Measurements from ENCODE around the gene TMPRSS9. TPM values are rescaled to one million over a fixed set of nuclear protein-coding genes. Genes with fewer than 3 reads are reported as not detected.

TMPRSS9 gene
- total RNA-seq, 4 donors from 2014 or later, result 0.13 to 0.78 TPM; not detected in 2

DNA sequence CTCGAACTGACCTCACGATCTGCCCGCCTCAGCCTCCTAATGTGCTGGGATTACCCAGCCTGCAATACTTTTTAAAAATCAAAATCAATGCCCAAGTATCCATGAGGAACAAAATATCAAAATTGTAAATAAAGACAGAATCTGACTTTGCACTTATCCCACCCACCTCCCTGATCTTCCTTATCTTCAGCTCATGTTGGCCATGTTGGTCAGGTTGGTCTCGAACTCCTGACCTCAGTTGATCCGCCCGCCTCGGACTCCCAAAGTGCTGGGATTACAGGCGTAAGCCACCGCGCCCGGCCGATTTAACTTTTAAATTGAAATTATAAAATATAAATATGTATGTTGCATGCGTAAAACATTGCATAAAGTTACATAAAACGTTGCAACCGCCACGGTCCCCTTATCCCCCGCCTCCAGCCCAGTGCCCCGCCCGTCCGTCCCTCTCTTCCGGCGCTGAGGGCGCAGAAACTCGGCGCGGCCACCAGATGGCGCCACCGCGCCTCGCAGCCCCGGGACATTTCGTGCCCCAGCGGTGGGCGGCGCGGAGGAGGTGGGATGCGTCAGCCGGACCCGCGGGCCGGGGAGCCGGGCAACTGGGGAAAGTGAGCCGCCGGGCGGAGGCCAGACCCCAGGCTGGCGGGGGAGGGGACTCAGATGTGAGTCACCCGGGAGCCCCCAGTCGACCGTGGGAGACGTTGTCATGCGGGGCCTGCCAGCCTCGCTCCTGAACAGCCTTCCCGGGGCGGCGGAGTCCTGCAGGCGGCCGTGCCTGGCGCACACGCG is 114.4 kb downstream of the TMPRSS9 start:
- DNase-seq, result peak; percentile 82 to 84
- Histone ChIP-seq H3K27ac (peak overlapping the region; percentile 89 to 98 (median 96)), H3K4me3 (replicated peaks in 1 of 3) (peak overlapping the region in 2 of 3 donors; percentile 0 to 93), H3K4me1 (peaks cover 15 to 30% of the 10 kb centered on the region in 2 donors), H3K36me3 (peaks cover 9 to 17% of the 10 kb centered on the region in 2 donors), H3K27me3 (no peaks in the 10 kb centered on the region), H3K9me3 (no peaks in the 10 kb centered on the region)
- 16 to 20% methylated on average over 27 to 31 of the region's 60 CpGs for WGBS, 2 donors
- intact Hi-C loops (cut with DNase I), result loop anchor here (2.0 to 5.0 kb wide), 3 partner anchors 68 to 162 kb away; no protein-coding TSS in a partner anchor
- no peak for TF ChIP-seq POLR2A (IDR thresholded peaks at IDR 0.05)
- TF ChIP-seq, protein P1, sequence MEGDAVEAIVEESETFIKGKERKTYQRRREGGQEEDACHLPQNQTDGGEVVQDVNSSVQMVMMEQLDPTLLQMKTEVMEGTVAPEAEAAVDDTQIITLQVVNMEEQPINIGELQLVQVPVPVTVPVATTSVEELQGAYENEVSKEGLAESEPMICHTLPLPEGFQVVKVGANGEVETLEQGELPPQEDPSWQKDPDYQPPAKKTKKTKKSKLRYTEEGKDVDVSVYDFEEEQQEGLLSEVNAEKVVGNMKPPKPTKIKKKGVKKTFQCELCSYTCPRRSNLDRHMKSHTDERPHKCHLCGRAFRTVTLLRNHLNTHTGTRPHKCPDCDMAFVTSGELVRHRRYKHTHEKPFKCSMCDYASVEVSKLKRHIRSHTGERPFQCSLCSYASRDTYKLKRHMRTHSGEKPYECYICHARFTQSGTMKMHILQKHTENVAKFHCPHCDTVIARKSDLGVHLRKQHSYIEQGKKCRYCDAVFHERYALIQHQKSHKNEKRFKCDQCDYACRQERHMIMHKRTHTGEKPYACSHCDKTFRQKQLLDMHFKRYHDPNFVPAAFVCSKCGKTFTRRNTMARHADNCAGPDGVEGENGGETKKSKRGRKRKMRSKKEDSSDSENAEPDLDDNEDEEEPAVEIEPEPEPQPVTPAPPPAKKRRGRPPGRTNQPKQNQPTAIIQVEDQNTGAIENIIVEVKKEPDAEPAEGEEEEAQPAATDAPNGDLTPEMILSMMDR (IDR thresholded peaks at IDR 0.05), result peak; percentile 91 to 99 (median 97)

DNA sequence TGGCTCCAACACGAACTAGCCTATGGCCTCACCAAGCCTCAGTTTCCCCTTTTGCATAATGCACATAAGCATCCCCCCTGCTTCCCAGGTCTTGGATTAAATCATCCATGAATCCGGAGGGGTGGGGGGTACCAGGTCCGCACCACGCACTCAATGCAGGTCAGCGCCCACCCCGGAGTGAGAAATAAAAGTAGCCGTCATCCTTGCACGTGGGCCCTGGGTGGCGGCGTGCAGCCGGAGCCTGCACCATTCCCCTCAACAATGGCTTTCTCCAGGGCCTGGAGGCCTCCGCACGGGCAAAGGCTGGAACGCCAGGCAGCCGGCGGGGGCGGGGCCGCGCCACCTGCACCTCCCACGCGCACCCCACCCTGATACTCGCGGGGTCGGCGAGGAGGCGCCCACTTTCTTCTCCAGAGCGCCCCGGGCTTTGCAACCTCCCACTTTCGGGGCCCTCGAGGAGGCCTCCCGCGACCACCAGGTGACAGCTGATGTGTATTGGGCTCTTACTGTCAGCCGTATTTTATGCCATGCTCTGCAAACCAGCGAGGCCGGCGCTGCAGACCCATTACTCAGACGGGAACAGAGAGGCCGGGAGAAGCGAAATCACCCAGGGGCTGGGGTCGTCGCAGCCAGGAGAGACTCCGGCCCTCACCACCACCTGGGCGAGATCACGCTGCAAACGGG is 115.1 kb downstream of the TMPRSS9 start:
- Histone ChIP-seq H3K9me3 (no peaks in the 10 kb centered on the region), H3K27me3 (no peaks in the 10 kb centered on the region), H3K4me3 (replicated peaks in 1 of 3) (peak overlapping the region; percentile 12 to 93 (median 32)), H3K4me1 (peaks cover 16 to 31% of the 10 kb centered on the region in 2 donors), H3K36me3 (peaks cover 9 to 17% of the 10 kb centered on the region in 2 donors), H3K27ac (peak overlapping the region; percentile 89 to 98 (median 96))
- intact Hi-C loops (cut with DNase I), result loop anchor here (2.0 to 5.0 kb wide), 3 partner anchors 67 to 162 kb away; no protein-coding TSS in a partner anchor
- peak; percentile 67 to 68 for DNase-seq
- TF ChIP-seq, protein P1 (IDR thresholded peaks at IDR 0.05), result no peak
- TF ChIP-seq POLR2A (IDR thresholded peaks at IDR 0.05), result peak in 1 of 2 donors; percentile 12
- 0 to 1% methylated on average over 26 to 35 of the region's 45 CpGs for WGBS, 2 donors

Small RNAs within 50 kb of the gene (microRNA-seq; reads per million reads assigned to microRNA genes)
- not detected for gene MIR7108

Other genes starting within 250 kb of the TMPRSS9 start
- 100 to 1,000 TPM in 3 of 4 donors, 10 to 100 TPM in 1; 62.5 to 121 (median 118) TPM for gene AP3D1, start 208.7 kb upstream of the TMPRSS9 start, total RNA-seq
- gene DOT1L, start 196.3 kb upstream of the TMPRSS9 start, total RNA-seq, result 10 to 100 TPM; 10.2 to 31.1 (median 17.2) TPM
- 100 to 1,000 TPM in 3 of 4 donors, 10 to 100 TPM in 1; 86.7 to 179 (median 131) TPM for gene PLEKHJ1, start 123.9 kb upstream of the TMPRSS9 start, total RNA-seq
- gene SF3A2, start 123.4 kb upstream of the TMPRSS9 start, total RNA-seq, result 10 to 100 TPM; 25.7 to 39.8 (median 30.3) TPM
- gene AMH, start 110.9 kb upstream of the TMPRSS9 start, total RNA-seq, result 1 to 10 TPM in 1 of 4 donors, under 1 TPM in 1, not detected in 2; 0.33 to 4.2 TPM
- not detected for gene JSRP1, start 103.8 kb upstream of the TMPRSS9 start, total RNA-seq
- 1 to 10 TPM in 1 of 4 donors, under 1 TPM in 3; 0.27 to 1.6 (median 0.59) TPM for gene PEAK3, start 78.1 kb upstream of the TMPRSS9 start, total RNA-seq
- gene LINGO3, start 52.1 kb upstream of the TMPRSS9 start, total RNA-seq, result under 1 TPM in 1 of 4 donors, not detected in 3; 0.45 TPM
- gene LSM7, start 31.7 kb upstream of the TMPRSS9 start, total RNA-seq, result 100 to 1,000 TPM in 1 of 4 donors, 10 to 100 TPM in 3; 21.1 to 139 (median 55.1) TPM
- gene SPPL2B, start 31.6 kb upstream of the TMPRSS9 start, total RNA-seq, result 10 to 100 TPM; 47.8 to 97.8 (median 67.3) TPM
- 10 to 100 TPM; 27.4 to 52.9 (median 45.0) TPM for gene TIMM13, start 67.3 kb downstream of the TMPRSS9 start, total RNA-seq
- 10 to 100 TPM; 14.4 to 34.6 (median 27.6) TPM for gene LMNB2, start 96.7 kb downstream of the TMPRSS9 start, total RNA-seq
- 100 to 1,000 TPM; 148 to 250 (median 195) TPM for gene GADD45B, start 115.9 kb downstream of the TMPRSS9 start, total RNA-seq

All from thyroid gland (tissue), 4 donors.